ENCODE data around the gene GABBR2. TPM values are rescaled to one million over a fixed set of nuclear protein-coding genes. Genes with fewer than 3 reads are reported as not detected.

The GABBR2 gene
- total RNA-seq, 2 experiments from 2014 or later, result not detected

DNA sequence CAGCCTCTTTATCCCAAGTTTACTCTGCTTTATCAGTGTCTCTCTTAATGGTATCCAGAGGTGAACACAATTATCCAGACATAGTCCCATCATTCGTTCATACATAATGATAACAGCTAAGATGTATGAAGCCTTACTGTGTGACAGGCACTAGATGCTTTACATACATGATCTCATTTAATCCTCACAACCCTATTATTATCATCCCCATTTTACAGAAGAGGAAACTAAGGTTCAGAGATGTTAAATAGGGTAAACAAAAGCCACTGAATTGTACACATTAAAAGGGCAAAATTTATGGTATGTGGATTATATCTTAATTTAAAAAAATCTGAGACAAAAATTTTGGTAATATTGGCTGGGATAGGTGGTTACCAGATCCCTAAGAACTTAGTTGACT lies 329.2 kb downstream of the GABBR2 start:
- Histone ChIP-seq H3K4me1 (ENCODE audit: insufficient read depth, low read length, poor library complexity, severe bottlenecking) (peaks cover 36% of the 10 kb centered on the region), H3K9me3 (ENCODE audit: low read length) (no peaks in the 10 kb centered on the region), H3K79me2 (ENCODE audit: insufficient read depth, low read depth, low read length) (no peaks in the 10 kb centered on the region), H4K20me1 (ENCODE audit: insufficient read depth, low read length) (no peaks in the 10 kb centered on the region), H2AFZ (ENCODE audit: low read length) (no peak overlapping the region), H3K27ac (ENCODE audit: low read depth, low read length, poor library complexity, severe bottlenecking) (no peak overlapping the region), H3K4me3 (ENCODE audit: low read depth, low read length, poor library complexity, severe bottlenecking) (no peak overlapping the region), H3K36me3 (ENCODE audit: insufficient read depth, low read length) (no peaks in the 10 kb centered on the region), H3K4me2 (ENCODE audit: low read length) (peak overlapping the region; percentile 36), H3K9me2 (ENCODE audit: insufficient read depth, low read length) (no peaks in the 10 kb centered on the region)
- TF ChIP-seq, protein P1, sequence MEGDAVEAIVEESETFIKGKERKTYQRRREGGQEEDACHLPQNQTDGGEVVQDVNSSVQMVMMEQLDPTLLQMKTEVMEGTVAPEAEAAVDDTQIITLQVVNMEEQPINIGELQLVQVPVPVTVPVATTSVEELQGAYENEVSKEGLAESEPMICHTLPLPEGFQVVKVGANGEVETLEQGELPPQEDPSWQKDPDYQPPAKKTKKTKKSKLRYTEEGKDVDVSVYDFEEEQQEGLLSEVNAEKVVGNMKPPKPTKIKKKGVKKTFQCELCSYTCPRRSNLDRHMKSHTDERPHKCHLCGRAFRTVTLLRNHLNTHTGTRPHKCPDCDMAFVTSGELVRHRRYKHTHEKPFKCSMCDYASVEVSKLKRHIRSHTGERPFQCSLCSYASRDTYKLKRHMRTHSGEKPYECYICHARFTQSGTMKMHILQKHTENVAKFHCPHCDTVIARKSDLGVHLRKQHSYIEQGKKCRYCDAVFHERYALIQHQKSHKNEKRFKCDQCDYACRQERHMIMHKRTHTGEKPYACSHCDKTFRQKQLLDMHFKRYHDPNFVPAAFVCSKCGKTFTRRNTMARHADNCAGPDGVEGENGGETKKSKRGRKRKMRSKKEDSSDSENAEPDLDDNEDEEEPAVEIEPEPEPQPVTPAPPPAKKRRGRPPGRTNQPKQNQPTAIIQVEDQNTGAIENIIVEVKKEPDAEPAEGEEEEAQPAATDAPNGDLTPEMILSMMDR (conservative IDR thresholded peaks at IDR 0.05; ENCODE audit: low read length), result no peak
- no peak for TF ChIP-seq EZH2phosphoT487 (IDR thresholded peaks at IDR 0.05; ENCODE audit: borderline replicate concordance, low read depth, low read length)
- DNase-seq (ENCODE audit: low spot score), result no peak
- POLR2A ChIA-PET, result interaction anchor here (0.7 to 1.2 kb wide), 5 partner anchors 9 to 883 kb away, joined by 3 to 6 read pairs (median 3); no protein-coding TSS in a partner anchor
- no TSS peak for BruUV-seq (replicated peaks)
- CTCF ChIA-PET (ENCODE audit: unreplicated experiment), result interaction anchor here (0.7 kb wide), 1 partner anchor 11 kb away, joined by 3 read pairs; no protein-coding TSS in a partner anchor
- intact Hi-C loops (cut with micrococcal nuclease; ENCODE audit: unreplicated experiment), result loop anchor here (10.0 kb wide), 1 partner anchor 405 kb away; no protein-coding TSS in a partner anchor

DNA sequence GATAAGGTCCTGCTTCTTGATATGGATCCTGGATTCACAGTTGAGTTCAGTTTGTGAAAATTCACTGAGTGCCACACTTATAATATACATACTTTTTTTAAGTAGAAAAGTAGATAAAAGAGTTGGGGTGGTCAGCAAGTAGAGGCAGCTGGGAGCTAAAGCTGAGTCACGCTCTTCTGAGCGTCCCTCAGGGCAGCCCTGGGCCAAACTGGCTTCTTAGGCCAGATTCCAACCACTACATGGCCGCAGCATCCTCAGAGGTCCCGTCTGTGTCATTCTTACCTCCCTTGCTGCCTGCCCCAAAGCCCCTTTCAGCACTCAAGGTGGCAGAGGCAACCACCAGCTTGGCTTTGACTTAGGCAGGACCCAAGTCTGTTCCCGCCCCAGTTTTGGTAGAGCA lies 329.9 kb downstream of the GABBR2 start:
- intact Hi-C loops (cut with micrococcal nuclease; ENCODE audit: unreplicated experiment), result loop anchor here (10.0 kb wide), 1 partner anchor 406 kb away; no protein-coding TSS in a partner anchor
- no peaks in the 10 kb centered on the region for H3K9me2 ChIP-seq (ENCODE audit: insufficient read depth, low read length)
- no peak for TF ChIP-seq EZH2phosphoT487 (IDR thresholded peaks at IDR 0.05; ENCODE audit: borderline replicate concordance, low read depth, low read length)
- TF ChIP-seq, protein P1 (conservative IDR thresholded peaks at IDR 0.05; ENCODE audit: low read length), result no peak
- no TSS peak for BruUV-seq (replicated peaks)
- no peak overlapping the region for H3K4me3 ChIP-seq (ENCODE audit: low read depth, low read length, poor library complexity, severe bottlenecking)
- H3K4me1 ChIP-seq (ENCODE audit: insufficient read depth, low read length, poor library complexity, severe bottlenecking), result peaks cover 36% of the 10 kb centered on the region
- no peak overlapping the region for H2AFZ ChIP-seq (ENCODE audit: low read length)
- no peak overlapping the region for H3K27ac ChIP-seq (ENCODE audit: low read depth, low read length, poor library complexity, severe bottlenecking)
- no peaks in the 10 kb centered on the region for H3K36me3 ChIP-seq (ENCODE audit: insufficient read depth, low read length)
- CTCF ChIA-PET (ENCODE audit: unreplicated experiment), result no interaction called here
- H3K4me2 ChIP-seq (ENCODE audit: low read length), result no peak overlapping the region
- DNase-seq (ENCODE audit: low spot score), result no peak
- H3K79me2 ChIP-seq (ENCODE audit: insufficient read depth, low read depth, low read length), result no peaks in the 10 kb centered on the region
- H4K20me1 ChIP-seq (ENCODE audit: insufficient read depth, low read length), result no peaks in the 10 kb centered on the region
- no peaks in the 10 kb centered on the region for H3K9me3 ChIP-seq (ENCODE audit: low read length)
- POLR2A ChIA-PET, result no interaction called here

DNA sequence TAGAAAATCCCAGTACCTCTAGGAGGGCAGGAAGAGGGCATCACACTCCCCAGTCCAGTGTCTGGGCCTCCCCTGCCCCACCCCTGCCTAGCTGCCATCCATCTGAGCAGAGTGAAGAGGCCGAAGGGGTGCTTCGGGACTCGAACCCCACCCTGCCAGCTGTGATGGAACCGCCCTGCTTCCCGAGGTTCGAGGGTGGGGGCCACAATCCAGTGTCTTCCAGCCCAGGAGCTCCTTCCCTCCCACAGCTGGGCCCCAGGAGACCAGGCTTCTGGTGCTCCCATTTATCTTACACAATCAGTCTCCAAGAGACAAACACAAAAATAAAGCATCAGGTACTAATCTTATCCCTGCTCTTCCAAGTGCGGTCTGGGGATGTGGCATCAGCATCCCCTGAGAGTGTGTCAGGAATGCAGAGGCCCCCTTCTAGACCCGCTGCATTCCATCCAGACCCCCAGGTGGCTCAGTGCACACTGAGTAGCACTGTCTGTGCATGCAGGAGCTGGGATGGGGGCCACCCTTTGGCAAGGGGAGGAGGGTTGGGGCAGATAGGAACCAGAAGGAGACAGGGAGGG lies 330.4 kb downstream of the GABBR2 start:
- Histone ChIP-seq H3K36me3 (ENCODE audit: insufficient read depth, low read length) (no peaks in the 10 kb centered on the region), H3K79me2 (ENCODE audit: insufficient read depth, low read depth, low read length) (no peaks in the 10 kb centered on the region), H4K20me1 (ENCODE audit: insufficient read depth, low read length) (no peaks in the 10 kb centered on the region), H3K27ac (ENCODE audit: low read depth, low read length, poor library complexity, severe bottlenecking) (no peak overlapping the region), H3K9me3 (ENCODE audit: low read length) (no peaks in the 10 kb centered on the region), H3K4me1 (ENCODE audit: insufficient read depth, low read length, poor library complexity, severe bottlenecking) (peaks cover 36% of the 10 kb centered on the region), H3K4me2 (ENCODE audit: low read length) (no peak overlapping the region), H2AFZ (ENCODE audit: low read length) (no peak overlapping the region), H3K4me3 (ENCODE audit: low read depth, low read length, poor library complexity, severe bottlenecking) (no peak overlapping the region), H3K9me2 (ENCODE audit: insufficient read depth, low read length) (no peaks in the 10 kb centered on the region)
- POLR2A ChIA-PET, result no interaction called here
- DNase-seq (ENCODE audit: low spot score), result no peak
- no TSS peak for BruUV-seq (replicated peaks)
- intact Hi-C loops (cut with micrococcal nuclease; ENCODE audit: unreplicated experiment), result loop anchor here (10.0 kb wide), 1 partner anchor 407 kb away; no protein-coding TSS in a partner anchor
- CTCF ChIA-PET (ENCODE audit: unreplicated experiment), result no interaction called here
- TF ChIP-seq, protein P1 (conservative IDR thresholded peaks at IDR 0.05; ENCODE audit: low read length), result no peak
- no peak for TF ChIP-seq EZH2phosphoT487 (IDR thresholded peaks at IDR 0.05; ENCODE audit: borderline replicate concordance, low read depth, low read length)
